WTC11 (cell line): ENCODE results near the gene MED23. TPM values are rescaled to one million over a fixed set of nuclear protein-coding genes. Genes with fewer than 3 reads are reported as not detected.
A peak's percentile ranks its signal among the peaks of the same experiment; 100 is the strongest.

Experiments
- ATAC-seq: fragments of 200-7000 bp; cut with Tn5 transposase; 2 replicates; pipeline ENCODE4 v1.10.0; 2021; ENCODE audit warnings: mild to moderate bottlenecking, moderate library complexity
- CTCF ChIA-PET: fragments of 300-600 bp; sonication (Branson Sonifier 250); formaldehyde crosslinking; loops from one replicate; lab custom pipeline; 2021; ENCODE audit warnings: antibody characterized with exemption; lab: Charles Lee
- POLR2A ChIA-PET: fragments of 350-600 bp; sonication (Branson Sonifier 250); formaldehyde crosslinking; loops from one replicate; lab custom pipeline; 2021; ENCODE audit warnings: antibody characterized with exemption; lab: Charles Lee
- DNase-seq: peaks from one replicate; pipeline ENCODE4 v3.0.0; 2021; ENCODE audit warnings: low spot score
- H3K27ac Mint-ChIP-seq: 2 replicates; pipeline ENCODE4 v1.8.0; 2021; ENCODE audit warnings: mixed read lengths
- H3K27me3 Mint-ChIP-seq: 2 replicates; pipeline ENCODE4 v1.8.0; 2021; ENCODE audit warnings: low read depth, mild to moderate bottlenecking, moderate library complexity, mixed read lengths
- H3K36me3 Mint-ChIP-seq: 2 replicates; pipeline ENCODE4 v1.8.0; 2021; ENCODE audit warnings: mixed read lengths
- H3K4me1 Mint-ChIP-seq: 2 replicates; pipeline ENCODE4 v1.8.0; 2022; ENCODE audit warnings: mixed read lengths
- H3K4me3 Mint-ChIP-seq: 2 replicates; pipeline ENCODE4 v1.8.0; 2021; ENCODE audit warnings: mild to moderate bottlenecking, moderate library complexity, mixed read lengths
- H3K9me3 Mint-ChIP-seq: 2 replicates; pipeline ENCODE4 v1.8.0; 2021; ENCODE audit warnings: mixed read lengths
- ATF1 ChIP-seq: sonication (generic); formaldehyde crosslinking; IDR thresholded peaks from 2 replicates; pipeline ENCODE4 v1.8.1; 2023; ENCODE audit warnings: mild to moderate bottlenecking, moderate library complexity, missing genetic modification reagents
- CBFB ChIP-seq: sonication (generic); formaldehyde crosslinking; IDR thresholded peaks from 2 replicates; pipeline ENCODE4 v1.8.1; 2022; ENCODE audit warnings: mild to moderate bottlenecking, low read depth, missing genetic modification reagents
- ELF4 ChIP-seq: sonication (generic); formaldehyde crosslinking; IDR thresholded peaks from 2 replicates; pipeline ENCODE4 v1.8.1; 2022; ENCODE audit warnings: low read depth, mild to moderate bottlenecking, moderate library complexity, missing genetic modification reagents
- FOXJ3 ChIP-seq: sonication (generic); formaldehyde crosslinking; IDR thresholded peaks from 2 replicates; pipeline ENCODE4 v1.9.0; 2021; ENCODE audit warnings: missing genetic modification reagents, mild to moderate bottlenecking, borderline replicate concordance
- GABPB1 ChIP-seq: sonication (generic); formaldehyde crosslinking; IDR thresholded peaks from 2 replicates; pipeline ENCODE4 v1.8.1; 2023; ENCODE audit warnings: mild to moderate bottlenecking, missing genetic modification reagents
- KAT7 ChIP-seq: sonication (generic); formaldehyde crosslinking; IDR thresholded peaks from 2 replicates; pipeline ENCODE4 v1.8.1; 2023; ENCODE audit warnings: missing genetic modification reagents, mild to moderate bottlenecking, borderline replicate concordance
- NFYB ChIP-seq: sonication (generic); formaldehyde crosslinking; conservative IDR thresholded peaks from 2 replicates; pipeline ENCODE4 v1.8.0; 2022; ENCODE audit warnings: low read depth, missing genetic modification reagents
- NR1H2 ChIP-seq: sonication (generic); formaldehyde crosslinking; IDR thresholded peaks from 2 replicates; pipeline ENCODE4 v1.9.0; 2021; ENCODE audit warnings: mild to moderate bottlenecking, moderate library complexity, missing genetic modification reagents
- PRRX2 ChIP-seq: fragments of 250-450 bp; sonication (Bioruptor Pico); IDR thresholded peaks from 2 replicates; pipeline ENCODE4 v1.8.0; 2021; ENCODE audit warnings: mild to moderate bottlenecking
- SMAD4 ChIP-seq: sonication (generic); formaldehyde crosslinking; IDR thresholded peaks from 2 replicates; pipeline ENCODE4 v1.8.0; 2022; ENCODE audit warnings: mild to moderate bottlenecking, missing genetic modification reagents
- SP1 ChIP-seq: sonication (generic); formaldehyde crosslinking; conservative IDR thresholded peaks from 2 replicates; pipeline ENCODE4 v1.8.1; 2022; ENCODE audit warnings: missing genetic modification reagents
- ZNF219 ChIP-seq: sonication (generic); formaldehyde crosslinking; IDR thresholded peaks from 2 replicates; pipeline ENCODE4 v1.8.0; 2023; ENCODE audit warnings: missing genetic modification reagents, mild to moderate bottlenecking, borderline replicate concordance
- ZNF416 ChIP-seq: fragments of 250-450 bp; sonication (Bioruptor Pico); IDR thresholded peaks from 2 replicates; pipeline ENCODE4 v1.9.0; 2021; ENCODE audit warnings: mild to moderate bottlenecking, inconsistent platforms
- total RNA-seq: library from RNA; stranded (reverse); gene quantifications from 3 replicates; pipeline ENCODE4 v1.2.3, GENCODE V29; 2021
- TF ChIP-seq, protein P1 (sequence below): sonication (generic); formaldehyde crosslinking; IDR thresholded peaks from 2 replicates; pipeline ENCODE4 v1.8.1; 2022; ENCODE audit warnings: mild to moderate bottlenecking, missing genetic modification reagents, moderate library complexity, borderline replicate concordance
- TF ChIP-seq, protein P2 (sequence below): fragments of 250-450 bp; sonication (Bioruptor Pico); IDR thresholded peaks from 2 replicates; pipeline ENCODE4 v1.9.0; 2021; ENCODE audit warnings: mild to moderate bottlenecking
- TF ChIP-seq, protein P3 (sequence below): sonication (generic); formaldehyde crosslinking; IDR thresholded peaks from 2 replicates; pipeline ENCODE4 v1.8.0; 2022; ENCODE audit warnings: mild to moderate bottlenecking, missing genetic modification reagents
- TF ChIP-seq, protein P4 (sequence below): sonication (generic); formaldehyde crosslinking; IDR thresholded peaks from 2 replicates; pipeline ENCODE4 v1.8.1; 2023; ENCODE audit warnings: mild to moderate bottlenecking, missing genetic modification reagents, borderline replicate concordance
- TF ChIP-seq, protein P5 (sequence below): sonication (generic); formaldehyde crosslinking; IDR thresholded peaks from 2 replicates; pipeline ENCODE4 v1.8.0; 2023; ENCODE audit warnings: mild to moderate bottlenecking, missing genetic modification reagents
- TF ChIP-seq, protein P6 (sequence below): fragments of 200-600 bp; IDR thresholded peaks from 2 replicates; pipeline ENCODE4 v1.8.0; 2022; ENCODE audit warnings: antibody characterized with exemption

MED23 gene
- total RNA-seq, 1 experiment from 2014 or later: 19.0 TPM

DNA sequence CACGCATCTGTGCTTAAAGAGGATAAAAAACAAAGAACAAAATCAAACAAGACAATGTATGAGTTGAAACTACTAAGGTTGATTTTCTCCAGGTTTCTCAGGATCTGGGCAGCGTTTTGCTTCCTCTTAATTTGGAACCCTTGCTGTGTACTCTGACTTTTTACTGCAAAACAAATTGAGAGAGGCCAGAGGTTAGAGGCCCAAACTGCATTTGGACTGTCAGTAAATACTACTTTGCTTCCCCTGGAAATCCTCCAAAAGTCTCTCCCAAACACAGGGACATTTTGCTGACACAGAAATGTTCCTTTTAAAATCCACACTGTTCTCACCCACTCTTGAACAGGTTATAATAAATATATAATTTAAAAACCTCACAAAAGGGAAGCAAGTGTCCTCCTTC, 53.9 kb downstream of the MED23 start:
- H3K27ac Mint-ChIP-seq: no peak overlapping the region
- no peaks in the 10 kb centered on the region for H3K27me3 Mint-ChIP-seq
- DNase-seq (no peak), ATAC-seq (no peak)
- H3K4me3 Mint-ChIP-seq: no peak overlapping the region
- peaks cover 18% of the 10 kb centered on the region for H3K4me1 Mint-ChIP-seq
- TF ChIP-seq NFYB (CRISPR knock-in tag) (no peak), GABPB1 (CRISPR knock-in tag) (0 out of 2 replicates have a peak, but pooled peaks have one; percentile 20)
- POLR2A ChIA-PET: no interaction called here
- CTCF ChIA-PET: interaction anchor here (2.5 kb wide), 1 partner anchor 54 kb away, joined by 8 read pairs; the partner anchor contains the start of gene MED23
- H3K36me3 Mint-ChIP-seq: no peaks in the 10 kb centered on the region
- H3K9me3 Mint-ChIP-seq: no peaks in the 10 kb centered on the region

DNA sequence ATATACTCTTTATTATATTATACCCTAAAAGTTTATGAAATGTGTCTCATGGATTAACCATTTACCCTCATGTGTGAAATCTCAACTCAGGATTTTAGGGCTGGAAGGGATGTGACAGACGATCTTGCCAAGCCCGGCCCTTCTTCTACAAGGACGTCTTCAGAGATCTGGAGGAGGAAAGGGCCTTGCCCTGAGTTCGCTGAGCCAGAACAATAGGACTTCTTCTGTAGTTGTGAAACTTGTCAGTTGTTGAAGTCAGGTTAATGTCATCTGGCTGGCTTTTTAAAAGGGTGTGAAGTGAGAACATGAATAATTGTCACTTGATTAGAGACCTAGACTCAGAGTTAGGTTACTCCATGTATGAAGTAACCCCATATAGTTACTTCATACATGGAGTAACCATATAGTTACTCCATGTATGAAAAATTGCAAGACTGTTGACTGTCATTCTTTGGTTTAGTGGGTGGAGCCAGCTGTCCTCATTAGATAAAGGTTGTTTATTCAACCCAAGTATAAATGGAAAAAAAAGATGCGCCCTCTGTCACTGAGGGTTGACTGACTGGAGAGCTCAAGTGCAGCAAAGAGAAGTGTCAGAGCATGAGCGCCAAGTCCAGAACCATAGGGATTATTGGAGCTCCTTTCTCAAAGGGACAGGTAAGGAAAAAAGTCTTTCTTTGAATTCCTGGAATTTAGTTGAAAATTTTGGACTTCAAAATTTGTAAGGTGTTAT, 55.2 kb downstream of the MED23 start, which contains the start of gene ARG1:
TSS of gene ARG1 (plus strand) at position 541 of the 730 bp plus-strand sequence. CDS start at position 598, 57 bp downstream.
- Mint-ChIP-seq H3K36me3 (no peaks in the 10 kb centered on the region), H3K27me3 (no peaks in the 10 kb centered on the region), H3K9me3 (no peaks in the 10 kb centered on the region), H3K4me3 (no peak within 1 kb of the TSS), H3K27ac (no peak within 1 kb of the TSS), H3K4me1 (peaks cover 18% of the 10 kb centered on the region)
- TF ChIP-seq ZNF219 (CRISPR knock-in tag) (no peak), ZNF416 (CRISPR knock-in tag) (no peak), NR1H2 (CRISPR knock-in tag) (no peak), ELF4 (no peak)
- TF ChIP-seq, protein P1, sequence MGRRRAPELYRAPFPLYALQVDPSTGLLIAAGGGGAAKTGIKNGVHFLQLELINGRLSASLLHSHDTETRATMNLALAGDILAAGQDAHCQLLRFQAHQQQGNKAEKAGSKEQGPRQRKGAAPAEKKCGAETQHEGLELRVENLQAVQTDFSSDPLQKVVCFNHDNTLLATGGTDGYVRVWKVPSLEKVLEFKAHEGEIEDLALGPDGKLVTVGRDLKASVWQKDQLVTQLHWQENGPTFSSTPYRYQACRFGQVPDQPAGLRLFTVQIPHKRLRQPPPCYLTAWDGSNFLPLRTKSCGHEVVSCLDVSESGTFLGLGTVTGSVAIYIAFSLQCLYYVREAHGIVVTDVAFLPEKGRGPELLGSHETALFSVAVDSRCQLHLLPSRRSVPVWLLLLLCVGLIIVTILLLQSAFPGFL: no peak
- CTCF ChIA-PET: interaction anchor here (2.5 kb wide), 1 partner anchor 55 kb away, joined by 8 read pairs; the partner anchor contains the start of gene MED23
- no peak for ATAC-seq
- no peak for DNase-seq
- POLR2A ChIA-PET: no interaction called here

DNA sequence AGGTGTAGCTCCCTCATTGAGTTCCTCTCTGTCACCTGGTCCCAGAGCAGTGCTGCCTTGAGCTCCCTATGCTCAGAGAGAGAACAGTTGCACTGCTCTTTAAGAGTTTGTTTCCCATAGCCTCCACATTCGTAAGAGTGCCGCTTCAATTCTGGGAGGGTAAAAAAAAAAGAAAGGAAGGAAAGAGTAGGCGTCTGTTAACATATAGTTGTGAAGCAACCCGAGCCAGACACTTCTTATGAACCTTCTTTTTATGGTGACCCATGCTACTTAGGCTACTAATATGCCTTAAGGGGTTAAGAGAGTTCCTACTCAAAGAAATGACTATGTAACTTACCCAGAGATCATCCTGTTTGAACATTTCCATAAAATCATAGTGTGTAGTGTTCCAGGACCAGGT, 59.3 kb downstream of the MED23 start:
- ChIA-PET CTCF (no interaction called here), POLR2A (no interaction called here)
- Mint-ChIP-seq H3K27ac (no peak overlapping the region), H3K4me1 (peaks cover 4% of the 10 kb centered on the region), H3K4me3 (no peak overlapping the region), H3K27me3 (no peaks in the 10 kb centered on the region), H3K9me3 (no peaks in the 10 kb centered on the region), H3K36me3 (no peaks in the 10 kb centered on the region)
- DNase-seq: no peak
- ATAC-seq: no peak
- TF ChIP-seq SP1 (CRISPR knock-in tag): no peak
- TF ChIP-seq CBFB (CRISPR knock-in tag): no peak
- TF ChIP-seq, protein P2, sequence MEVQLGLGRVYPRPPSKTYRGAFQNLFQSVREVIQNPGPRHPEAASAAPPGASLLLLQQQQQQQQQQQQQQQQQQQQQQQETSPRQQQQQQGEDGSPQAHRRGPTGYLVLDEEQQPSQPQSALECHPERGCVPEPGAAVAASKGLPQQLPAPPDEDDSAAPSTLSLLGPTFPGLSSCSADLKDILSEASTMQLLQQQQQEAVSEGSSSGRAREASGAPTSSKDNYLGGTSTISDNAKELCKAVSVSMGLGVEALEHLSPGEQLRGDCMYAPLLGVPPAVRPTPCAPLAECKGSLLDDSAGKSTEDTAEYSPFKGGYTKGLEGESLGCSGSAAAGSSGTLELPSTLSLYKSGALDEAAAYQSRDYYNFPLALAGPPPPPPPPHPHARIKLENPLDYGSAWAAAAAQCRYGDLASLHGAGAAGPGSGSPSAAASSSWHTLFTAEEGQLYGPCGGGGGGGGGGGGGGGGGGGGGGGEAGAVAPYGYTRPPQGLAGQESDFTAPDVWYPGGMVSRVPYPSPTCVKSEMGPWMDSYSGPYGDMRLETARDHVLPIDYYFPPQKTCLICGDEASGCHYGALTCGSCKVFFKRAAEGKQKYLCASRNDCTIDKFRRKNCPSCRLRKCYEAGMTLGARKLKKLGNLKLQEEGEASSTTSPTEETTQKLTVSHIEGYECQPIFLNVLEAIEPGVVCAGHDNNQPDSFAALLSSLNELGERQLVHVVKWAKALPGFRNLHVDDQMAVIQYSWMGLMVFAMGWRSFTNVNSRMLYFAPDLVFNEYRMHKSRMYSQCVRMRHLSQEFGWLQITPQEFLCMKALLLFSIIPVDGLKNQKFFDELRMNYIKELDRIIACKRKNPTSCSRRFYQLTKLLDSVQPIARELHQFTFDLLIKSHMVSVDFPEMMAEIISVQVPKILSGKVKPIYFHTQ: no peak
- TF ChIP-seq, protein P3, sequence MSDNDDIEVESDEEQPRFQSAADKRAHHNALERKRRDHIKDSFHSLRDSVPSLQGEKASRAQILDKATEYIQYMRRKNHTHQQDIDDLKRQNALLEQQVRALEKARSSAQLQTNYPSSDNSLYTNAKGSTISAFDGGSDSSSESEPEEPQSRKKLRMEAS (CRISPR knock-in tag): no peak
- TF ChIP-seq FOXJ3: no peak
- TF ChIP-seq, protein P4, sequence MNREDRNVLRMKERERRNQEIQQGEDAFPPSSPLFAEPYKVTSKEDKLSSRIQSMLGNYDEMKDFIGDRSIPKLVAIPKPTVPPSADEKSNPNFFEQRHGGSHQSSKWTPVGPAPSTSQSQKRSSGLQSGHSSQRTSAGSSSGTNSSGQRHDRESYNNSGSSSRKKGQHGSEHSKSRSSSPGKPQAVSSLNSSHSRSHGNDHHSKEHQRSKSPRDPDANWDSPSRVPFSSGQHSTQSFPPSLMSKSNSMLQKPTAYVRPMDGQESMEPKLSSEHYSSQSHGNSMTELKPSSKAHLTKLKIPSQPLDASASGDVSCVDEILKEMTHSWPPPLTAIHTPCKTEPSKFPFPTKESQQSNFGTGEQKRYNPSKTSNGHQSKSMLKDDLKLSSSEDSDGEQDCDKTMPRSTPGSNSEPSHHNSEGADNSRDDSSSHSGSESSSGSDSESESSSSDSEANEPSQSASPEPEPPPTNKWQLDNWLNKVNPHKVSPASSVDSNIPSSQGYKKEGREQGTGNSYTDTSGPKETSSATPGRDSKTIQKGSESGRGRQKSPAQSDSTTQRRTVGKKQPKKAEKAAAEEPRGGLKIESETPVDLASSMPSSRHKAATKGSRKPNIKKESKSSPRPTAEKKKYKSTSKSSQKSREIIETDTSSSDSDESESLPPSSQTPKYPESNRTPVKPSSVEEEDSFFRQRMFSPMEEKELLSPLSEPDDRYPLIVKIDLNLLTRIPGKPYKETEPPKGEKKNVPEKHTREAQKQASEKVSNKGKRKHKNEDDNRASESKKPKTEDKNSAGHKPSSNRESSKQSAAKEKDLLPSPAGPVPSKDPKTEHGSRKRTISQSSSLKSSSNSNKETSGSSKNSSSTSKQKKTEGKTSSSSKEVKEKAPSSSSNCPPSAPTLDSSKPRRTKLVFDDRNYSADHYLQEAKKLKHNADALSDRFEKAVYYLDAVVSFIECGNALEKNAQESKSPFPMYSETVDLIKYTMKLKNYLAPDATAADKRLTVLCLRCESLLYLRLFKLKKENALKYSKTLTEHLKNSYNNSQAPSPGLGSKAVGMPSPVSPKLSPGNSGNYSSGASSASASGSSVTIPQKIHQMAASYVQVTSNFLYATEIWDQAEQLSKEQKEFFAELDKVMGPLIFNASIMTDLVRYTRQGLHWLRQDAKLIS (CRISPR knock-in tag): no peak
- no peak for TF ChIP-seq SMAD4 (CRISPR knock-in tag)
- no peak for TF ChIP-seq ZNF219 (CRISPR knock-in tag)
- TF ChIP-seq, protein P5, sequence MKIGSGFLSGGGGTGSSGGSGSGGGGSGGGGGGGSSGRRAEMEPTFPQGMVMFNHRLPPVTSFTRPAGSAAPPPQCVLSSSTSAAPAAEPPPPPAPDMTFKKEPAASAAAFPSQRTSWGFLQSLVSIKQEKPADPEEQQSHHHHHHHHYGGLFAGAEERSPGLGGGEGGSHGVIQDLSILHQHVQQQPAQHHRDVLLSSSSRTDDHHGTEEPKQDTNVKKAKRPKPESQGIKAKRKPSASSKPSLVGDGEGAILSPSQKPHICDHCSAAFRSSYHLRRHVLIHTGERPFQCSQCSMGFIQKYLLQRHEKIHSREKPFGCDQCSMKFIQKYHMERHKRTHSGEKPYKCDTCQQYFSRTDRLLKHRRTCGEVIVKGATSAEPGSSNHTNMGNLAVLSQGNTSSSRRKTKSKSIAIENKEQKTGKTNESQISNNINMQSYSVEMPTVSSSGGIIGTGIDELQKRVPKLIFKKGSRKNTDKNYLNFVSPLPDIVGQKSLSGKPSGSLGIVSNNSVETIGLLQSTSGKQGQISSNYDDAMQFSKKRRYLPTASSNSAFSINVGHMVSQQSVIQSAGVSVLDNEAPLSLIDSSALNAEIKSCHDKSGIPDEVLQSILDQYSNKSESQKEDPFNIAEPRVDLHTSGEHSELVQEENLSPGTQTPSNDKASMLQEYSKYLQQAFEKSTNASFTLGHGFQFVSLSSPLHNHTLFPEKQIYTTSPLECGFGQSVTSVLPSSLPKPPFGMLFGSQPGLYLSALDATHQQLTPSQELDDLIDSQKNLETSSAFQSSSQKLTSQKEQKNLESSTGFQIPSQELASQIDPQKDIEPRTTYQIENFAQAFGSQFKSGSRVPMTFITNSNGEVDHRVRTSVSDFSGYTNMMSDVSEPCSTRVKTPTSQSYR: no peak
- TF ChIP-seq, protein P6, sequence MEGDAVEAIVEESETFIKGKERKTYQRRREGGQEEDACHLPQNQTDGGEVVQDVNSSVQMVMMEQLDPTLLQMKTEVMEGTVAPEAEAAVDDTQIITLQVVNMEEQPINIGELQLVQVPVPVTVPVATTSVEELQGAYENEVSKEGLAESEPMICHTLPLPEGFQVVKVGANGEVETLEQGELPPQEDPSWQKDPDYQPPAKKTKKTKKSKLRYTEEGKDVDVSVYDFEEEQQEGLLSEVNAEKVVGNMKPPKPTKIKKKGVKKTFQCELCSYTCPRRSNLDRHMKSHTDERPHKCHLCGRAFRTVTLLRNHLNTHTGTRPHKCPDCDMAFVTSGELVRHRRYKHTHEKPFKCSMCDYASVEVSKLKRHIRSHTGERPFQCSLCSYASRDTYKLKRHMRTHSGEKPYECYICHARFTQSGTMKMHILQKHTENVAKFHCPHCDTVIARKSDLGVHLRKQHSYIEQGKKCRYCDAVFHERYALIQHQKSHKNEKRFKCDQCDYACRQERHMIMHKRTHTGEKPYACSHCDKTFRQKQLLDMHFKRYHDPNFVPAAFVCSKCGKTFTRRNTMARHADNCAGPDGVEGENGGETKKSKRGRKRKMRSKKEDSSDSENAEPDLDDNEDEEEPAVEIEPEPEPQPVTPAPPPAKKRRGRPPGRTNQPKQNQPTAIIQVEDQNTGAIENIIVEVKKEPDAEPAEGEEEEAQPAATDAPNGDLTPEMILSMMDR: no peak
- TF ChIP-seq ATF1: no peak
- TF ChIP-seq KAT7 (CRISPR knock-in tag): no peak
- TF ChIP-seq PRRX2: no peak
